Measurements from ENCODE around the gene GPR146.
"Not testable (repeated sequence)": the region's sequence is repeated elsewhere in the genome, so short reads cannot be mapped to it uniquely, and the experiment has no call there.

Gene GPR146

DNA sequence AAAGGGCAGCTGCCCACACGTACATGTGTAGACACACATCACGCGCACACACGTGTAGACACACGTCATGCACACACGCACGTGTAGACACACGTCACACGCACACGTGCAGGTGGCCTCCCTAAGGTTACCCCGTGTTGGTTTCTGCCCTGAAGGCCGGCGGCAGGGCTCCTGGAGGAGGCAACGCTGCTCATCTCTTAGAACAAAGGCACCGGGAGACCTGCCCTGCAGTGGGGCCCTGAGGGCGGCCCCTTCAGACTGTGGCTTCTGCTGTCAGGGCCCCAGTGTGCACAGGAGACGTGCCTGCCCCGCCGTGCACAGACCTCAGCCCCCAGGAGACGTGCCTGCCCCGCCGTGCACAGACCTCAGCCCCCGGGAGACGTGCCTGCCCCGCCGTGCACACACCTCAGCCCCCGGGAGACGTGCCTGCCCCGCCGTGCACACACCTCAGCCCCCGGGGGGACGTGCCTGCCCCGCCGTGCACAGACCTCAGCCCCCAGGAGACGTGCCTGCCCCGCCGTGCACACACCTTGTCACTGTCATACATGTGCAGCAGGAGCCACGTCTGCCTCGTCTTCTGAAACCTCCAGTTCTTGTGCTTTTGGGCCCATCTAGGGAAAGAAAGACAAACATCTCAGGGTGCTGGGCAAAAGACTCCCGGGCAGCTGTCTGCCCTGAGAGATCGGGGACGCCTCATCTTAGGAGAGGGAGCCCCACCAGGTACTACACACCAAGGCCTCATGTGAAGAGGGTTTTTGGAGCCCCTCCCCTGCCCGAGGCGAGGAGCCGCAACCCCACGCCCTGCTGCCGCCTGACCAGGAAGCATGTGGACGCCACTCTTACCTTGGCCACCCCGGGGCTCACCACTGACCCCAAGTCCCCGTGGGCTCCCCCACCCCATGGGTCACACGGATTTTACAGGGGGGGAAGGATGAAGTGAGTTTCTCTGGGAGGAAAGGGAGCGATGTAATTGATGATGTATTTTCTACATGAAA lies 44.1 kb upstream of the GPR146 start:
- peaks cover 70% of the 10 kb centered on the region for H3K36me3 ChIP-seq (ENCODE audit: control insufficient read depth, low read length)
- peaks cover 58% of the 10 kb centered on the region for H3K4me1 ChIP-seq (ENCODE audit: control insufficient read depth, low read length)
- H3K27ac ChIP-seq (ENCODE audit: low read depth, low read length): peak overlapping the region; percentile 40
- no peak overlapping the region for H3K4me3 ChIP-seq (ENCODE audit: low read length)
- H3K4me2 ChIP-seq (ENCODE audit: low read length): peak overlapping the region; percentile 39
- no peaks in the 10 kb centered on the region for H3K27me3 ChIP-seq (ENCODE audit: control insufficient read depth, low read length)
- peaks cover 15% of the 10 kb centered on the region for H3F3A ChIP-seq (ENCODE audit: control insufficient read depth, insufficient read depth)
- H3K9me2 ChIP-seq (replicated peaks; ENCODE audit: control insufficient read depth, low read length): no peaks in the 10 kb centered on the region
- H3K9me3 ChIP-seq (ENCODE audit: control insufficient read depth, insufficient read depth, low read length): no peaks in the 10 kb centered on the region
- TF ChIP-seq CTCF (IDR thresholded peaks at IDR 0.05; ENCODE audit: low read depth, low read length, poor library complexity, severe bottlenecking) (no peak), EZH2phosphoT487 (IDR thresholded peaks at IDR 0.05; ENCODE audit: borderline replicate concordance, low read length) (no peak)
- H3K79me2 ChIP-seq (ENCODE audit: control insufficient read depth, low read length): peaks cover 9% of the 10 kb centered on the region
- no peaks in the 10 kb centered on the region for H4K20me1 ChIP-seq (ENCODE audit: control insufficient read depth, insufficient read depth, low read depth, low read length)

DNA sequence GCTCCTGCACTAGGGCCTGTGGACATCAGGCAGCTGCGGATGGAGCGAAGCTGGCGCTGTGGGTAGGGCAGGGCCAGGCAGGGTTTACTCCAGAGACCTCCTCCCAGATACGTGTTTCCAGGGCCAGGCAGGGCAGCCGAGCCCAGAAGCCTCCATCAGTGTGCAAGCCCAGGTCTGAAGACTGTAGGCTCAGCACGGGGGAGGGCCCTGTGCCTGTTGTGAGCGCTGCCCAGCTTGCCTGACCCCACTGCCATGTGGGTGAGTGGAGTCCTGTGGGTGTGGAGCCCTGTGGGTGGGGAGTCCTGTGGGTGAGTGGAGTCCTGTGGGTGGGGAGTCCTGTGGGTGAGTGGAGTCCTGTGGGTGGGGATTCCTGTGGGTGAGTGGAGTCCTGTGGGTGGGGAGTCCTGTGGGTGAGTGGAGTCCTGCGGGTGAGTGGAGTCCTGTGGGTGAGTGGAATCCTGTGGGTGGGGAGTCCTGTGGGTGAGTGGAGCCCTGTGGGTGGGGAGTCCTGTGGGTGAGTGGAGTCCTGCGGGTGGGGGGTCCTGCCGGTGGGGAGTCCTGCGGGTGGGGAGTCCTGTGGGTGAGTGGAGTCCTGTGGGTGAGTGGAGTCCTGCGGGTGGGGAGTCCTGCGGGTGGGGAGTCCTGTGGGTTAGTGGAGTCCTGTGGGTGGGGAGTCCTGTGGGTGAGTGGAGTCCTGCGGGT lies 43.1 kb upstream of the GPR146 start:
- peaks cover 12% of the 10 kb centered on the region for H3K79me2 ChIP-seq (ENCODE audit: control insufficient read depth, low read length)
- not testable (repeated sequence) for H4K20me1 ChIP-seq (ENCODE audit: control insufficient read depth, insufficient read depth, low read depth, low read length); H3K9me2 ChIP-seq (replicated peaks; ENCODE audit: control insufficient read depth, low read length); H3K9me3 ChIP-seq (ENCODE audit: control insufficient read depth, insufficient read depth, low read length); H3K27me3 ChIP-seq (ENCODE audit: control insufficient read depth, low read length); H3K4me3 ChIP-seq (ENCODE audit: low read length)
- peaks cover 73% of the 10 kb centered on the region for H3K36me3 ChIP-seq (ENCODE audit: control insufficient read depth, low read length)
- H3K4me2 ChIP-seq (ENCODE audit: low read length): peak overlapping the region; percentile 39
- H3K4me1 ChIP-seq (ENCODE audit: control insufficient read depth, low read length): peaks cover 57% of the 10 kb centered on the region
- peak overlapping the region; percentile 40 for H3K27ac ChIP-seq (ENCODE audit: low read depth, low read length)
- H3F3A ChIP-seq (ENCODE audit: control insufficient read depth, insufficient read depth): peaks cover 15% of the 10 kb centered on the region

DNA sequence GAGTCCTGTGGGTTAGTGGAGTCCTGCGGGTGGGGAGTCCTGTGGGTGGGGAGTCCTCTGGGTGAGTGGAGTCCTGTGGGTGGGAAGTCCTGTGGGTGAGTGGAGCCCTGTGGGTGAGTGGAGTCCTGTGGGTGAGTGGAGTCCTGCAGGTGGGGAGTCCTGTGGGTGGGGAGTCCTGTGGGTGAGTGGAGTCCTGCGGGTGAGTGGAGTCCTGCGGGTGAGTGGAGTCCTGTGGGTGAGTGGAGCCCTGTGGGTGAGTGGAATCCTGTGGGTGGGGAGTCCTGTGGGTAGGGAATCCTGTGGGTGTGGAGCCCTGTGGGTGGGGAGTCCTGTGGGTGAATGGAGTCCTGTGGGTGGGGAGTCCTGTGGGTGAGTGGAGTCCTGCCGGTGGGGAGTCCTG lies 42.3 kb upstream of the GPR146 start:
- peaks cover 71% of the 10 kb centered on the region for H3K36me3 ChIP-seq (ENCODE audit: control insufficient read depth, low read length)
- H3K9me2 ChIP-seq (replicated peaks; ENCODE audit: control insufficient read depth, low read length); H3K9me3 ChIP-seq (ENCODE audit: control insufficient read depth, insufficient read depth, low read length); H3K4me2 ChIP-seq (ENCODE audit: low read length); H3K4me3 ChIP-seq (ENCODE audit: low read length); H4K20me1 ChIP-seq (ENCODE audit: control insufficient read depth, insufficient read depth, low read depth, low read length); H3K27me3 ChIP-seq (ENCODE audit: control insufficient read depth, low read length): not testable (repeated sequence)
- peak overlapping the region; percentile 5; the same call in 1 of the 2 replicates for H3K27ac ChIP-seq (ENCODE audit: low read depth, low read length)
- H3K79me2 ChIP-seq (ENCODE audit: control insufficient read depth, low read length): peaks cover 14% of the 10 kb centered on the region
- H3F3A ChIP-seq (ENCODE audit: control insufficient read depth, insufficient read depth): peaks cover 15% of the 10 kb centered on the region
- peaks cover 52% of the 10 kb centered on the region for H3K4me1 ChIP-seq (ENCODE audit: control insufficient read depth, low read length)

- peaks cover 71% of the 10 kb centered on the region for H3K36me3 ChIP-seq (ENCODE audit: control insufficient read depth, low read length)
- H3K27me3 ChIP-seq (ENCODE audit: control insufficient read depth, low read length); H3K9me3 ChIP-seq (ENCODE audit: control insufficient read depth, insufficient read depth, low read length); H3K4me2 ChIP-seq (ENCODE audit: low read length); H3K9me2 ChIP-seq (replicated peaks; ENCODE audit: control insufficient read depth, low read length); H4K20me1 ChIP-seq (ENCODE audit: control insufficient read depth, insufficient read depth, low read depth, low read length); H3K4me3 ChIP-seq (ENCODE audit: low read length): not testable (repeated sequence)
- H3K27ac ChIP-seq (ENCODE audit: low read depth, low read length): peak overlapping the region; percentile 5; the same call in 1 of the 2 replicates
- H3K79me2 ChIP-seq (ENCODE audit: control insufficient read depth, low read length): peaks cover 17% of the 10 kb centered on the region
- peaks cover 53% of the 10 kb centered on the region for H3K4me1 ChIP-seq (ENCODE audit: control insufficient read depth, low read length)
- peaks cover 15% of the 10 kb centered on the region for H3F3A ChIP-seq (ENCODE audit: control insufficient read depth, insufficient read depth)
These were observed 41.9 kb upstream of the GPR146 start for GRCh38 chr7:1002445-1002844.
